ENCODE data around the gene ICAM5. TPM values are rescaled to one million over a fixed set of nuclear protein-coding genes. Genes with fewer than 3 reads are reported as not detected.

ICAM5 gene
- total RNA-seq, 1 experiment from 2014 or later = 53.9 TPM

DNA sequence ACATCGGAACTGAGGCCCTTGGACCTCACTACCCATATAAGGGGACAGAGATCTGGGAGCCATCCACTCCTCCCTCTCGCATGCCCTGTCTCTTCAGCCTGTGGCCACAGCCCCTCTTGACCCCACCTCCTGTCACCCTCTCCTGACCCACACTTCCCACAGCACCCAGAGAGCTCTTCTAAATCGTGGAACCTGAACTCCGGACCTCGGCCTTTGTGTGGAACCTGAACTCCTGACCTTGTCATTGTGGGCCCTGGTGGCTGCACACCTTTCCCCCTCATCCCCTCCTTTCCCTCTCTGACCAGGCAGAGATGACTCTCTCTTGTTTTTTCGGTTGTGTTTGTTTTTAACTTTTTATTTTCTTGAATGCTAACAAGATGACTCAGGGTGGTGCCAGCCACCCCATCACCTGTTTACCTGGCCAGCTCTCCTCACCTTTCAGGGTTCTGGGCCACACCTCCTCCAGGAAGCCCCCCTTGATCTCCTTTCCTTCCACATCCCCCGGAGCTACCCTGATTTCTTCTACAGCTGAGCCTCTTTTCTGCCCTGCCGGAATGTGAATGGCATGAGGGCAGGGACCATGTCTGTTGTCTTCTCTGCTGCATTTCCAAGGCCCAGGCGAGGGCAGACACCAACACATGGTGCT is 32.7 kb upstream of the ICAM5 start:
- Histone ChIP-seq H3K9me3 (ENCODE audit: control insufficient read depth in 1 of 2, insufficient read depth in 1 of 2, low read depth in 1 of 2, low read length in 2 of 2) (no peaks in the 10 kb centered on the region), H2AFZ (ENCODE audit: low read depth, low read length, poor library complexity, severe bottlenecking) (no peak overlapping the region), H3K27ac (ENCODE audit: low read depth, low read length) (no peak overlapping the region), H3K4me1 (ENCODE audit: control insufficient read depth in 1 of 2, insufficient read depth in 2 of 2, low read length in 2 of 2) (peaks cover 27 to 42% of the 10 kb centered on the region in 2 experiments), H3K36me3 (ENCODE audit: control insufficient read depth in 1 of 2, insufficient read depth in 2 of 2, low read length in 2 of 2) (peaks cover 19 to 28% of the 10 kb centered on the region in 2 experiments), H3K4me3 (replicated peaks in 1 of 2; ENCODE audit: low read depth in 1 of 2, low read length in 2 of 2) (no peak overlapping the region), H3K4me2 (ENCODE audit: low read length) (no peak overlapping the region), H3K9me2 (ENCODE audit: insufficient read depth) (no peaks in the 10 kb centered on the region), H3K79me2 (ENCODE audit: insufficient read depth, low read length) (peaks cover 27% of the 10 kb centered on the region), H3K27me3 (ENCODE audit: insufficient read depth, low read length) (no peaks in the 10 kb centered on the region), H3K9ac (ENCODE audit: low read length) (no peak overlapping the region), H4K20me1 (ENCODE audit: insufficient read depth) (no peaks in the 10 kb centered on the region; the same call in 1 of the 2 replicates)
- ATAC-seq = no peak
- ChIA-PET POLR2A (no interaction called here), CTCF (interaction anchor here (1.4 to 7.7 kb wide), 3 partner anchors 12 to 134 kb away, joined by 4 to 233 read pairs (median 4); no protein-coding TSS in a partner anchor), RAD21 (ENCODE audit: low non-redundant PET in 1 of 2, low total read pairs in 2 of 2, uncharacterized antibody in 2 of 2, unreplicated experiment in 2 of 2) (no interaction called here)
- no peak for TF ChIP-seq POLR2A (IDR thresholded peaks at IDR 0.05; ENCODE audit: borderline replicate concordance, extremely low read depth, insufficient read depth, insufficient read length)
- TF ChIP-seq EZH2phosphoT487 (IDR thresholded peaks at IDR 0.05; ENCODE audit: borderline replicate concordance) = no peak
- TF ChIP-seq, protein P1, sequence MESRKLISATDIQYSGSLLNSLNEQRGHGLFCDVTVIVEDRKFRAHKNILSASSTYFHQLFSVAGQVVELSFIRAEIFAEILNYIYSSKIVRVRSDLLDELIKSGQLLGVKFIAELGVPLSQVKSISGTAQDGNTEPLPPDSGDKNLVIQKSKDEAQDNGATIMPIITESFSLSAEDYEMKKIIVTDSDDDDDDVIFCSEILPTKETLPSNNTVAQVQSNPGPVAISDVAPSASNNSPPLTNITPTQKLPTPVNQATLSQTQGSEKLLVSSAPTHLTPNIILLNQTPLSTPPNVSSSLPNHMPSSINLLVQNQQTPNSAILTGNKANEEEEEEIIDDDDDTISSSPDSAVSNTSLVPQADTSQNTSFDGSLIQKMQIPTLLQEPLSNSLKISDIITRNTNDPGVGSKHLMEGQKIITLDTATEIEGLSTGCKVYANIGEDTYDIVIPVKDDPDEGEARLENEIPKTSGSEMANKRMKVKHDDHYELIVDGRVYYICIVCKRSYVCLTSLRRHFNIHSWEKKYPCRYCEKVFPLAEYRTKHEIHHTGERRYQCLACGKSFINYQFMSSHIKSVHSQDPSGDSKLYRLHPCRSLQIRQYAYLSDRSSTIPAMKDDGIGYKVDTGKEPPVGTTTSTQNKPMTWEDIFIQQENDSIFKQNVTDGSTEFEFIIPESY (IDR thresholded peaks at IDR 0.05; ENCODE audit: extremely low read depth, insufficient replicate concordance, low read length) = no peak
- TF ChIP-seq, protein P2, sequence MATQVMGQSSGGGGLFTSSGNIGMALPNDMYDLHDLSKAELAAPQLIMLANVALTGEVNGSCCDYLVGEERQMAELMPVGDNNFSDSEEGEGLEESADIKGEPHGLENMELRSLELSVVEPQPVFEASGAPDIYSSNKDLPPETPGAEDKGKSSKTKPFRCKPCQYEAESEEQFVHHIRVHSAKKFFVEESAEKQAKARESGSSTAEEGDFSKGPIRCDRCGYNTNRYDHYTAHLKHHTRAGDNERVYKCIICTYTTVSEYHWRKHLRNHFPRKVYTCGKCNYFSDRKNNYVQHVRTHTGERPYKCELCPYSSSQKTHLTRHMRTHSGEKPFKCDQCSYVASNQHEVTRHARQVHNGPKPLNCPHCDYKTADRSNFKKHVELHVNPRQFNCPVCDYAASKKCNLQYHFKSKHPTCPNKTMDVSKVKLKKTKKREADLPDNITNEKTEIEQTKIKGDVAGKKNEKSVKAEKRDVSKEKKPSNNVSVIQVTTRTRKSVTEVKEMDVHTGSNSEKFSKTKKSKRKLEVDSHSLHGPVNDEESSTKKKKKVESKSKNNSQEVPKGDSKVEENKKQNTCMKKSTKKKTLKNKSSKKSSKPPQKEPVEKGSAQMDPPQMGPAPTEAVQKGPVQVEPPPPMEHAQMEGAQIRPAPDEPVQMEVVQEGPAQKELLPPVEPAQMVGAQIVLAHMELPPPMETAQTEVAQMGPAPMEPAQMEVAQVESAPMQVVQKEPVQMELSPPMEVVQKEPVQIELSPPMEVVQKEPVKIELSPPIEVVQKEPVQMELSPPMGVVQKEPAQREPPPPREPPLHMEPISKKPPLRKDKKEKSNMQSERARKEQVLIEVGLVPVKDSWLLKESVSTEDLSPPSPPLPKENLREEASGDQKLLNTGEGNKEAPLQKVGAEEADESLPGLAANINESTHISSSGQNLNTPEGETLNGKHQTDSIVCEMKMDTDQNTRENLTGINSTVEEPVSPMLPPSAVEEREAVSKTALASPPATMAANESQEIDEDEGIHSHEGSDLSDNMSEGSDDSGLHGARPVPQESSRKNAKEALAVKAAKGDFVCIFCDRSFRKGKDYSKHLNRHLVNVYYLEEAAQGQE (IDR thresholded peaks at IDR 0.05; ENCODE audit: low read depth) = no peak
- TF ChIP-seq ZFX (IDR thresholded peaks at IDR 0.05) = no peak
- no peak for TF ChIP-seq POLR2AphosphoS5 (IDR thresholded peaks at IDR 0.05; ENCODE audit: low read depth, low read length)
- TF ChIP-seq EGR1 (IDR thresholded peaks at IDR 0.05; ENCODE audit: low read depth) = no peak
- TF ChIP-seq, protein P3, sequence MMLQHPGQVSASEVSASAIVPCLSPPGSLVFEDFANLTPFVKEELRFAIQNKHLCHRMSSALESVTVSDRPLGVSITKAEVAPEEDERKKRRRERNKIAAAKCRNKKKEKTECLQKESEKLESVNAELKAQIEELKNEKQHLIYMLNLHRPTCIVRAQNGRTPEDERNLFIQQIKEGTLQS (IDR thresholded peaks at IDR 0.05) = no peak
- BruUV-seq (replicated peaks) = no TSS peak
- DNase-seq (ENCODE audit: low read depth, low spot score) = no peak
- intact Hi-C loops (cut with micrococcal nuclease) = no loop called here

Data from HCT116 (cell line).